Memory B cell (primary cell): Measurements from ENCODE around the gene ATXN1.
A peak's percentile ranks its signal among the peaks of the same experiment; 100 is the strongest.

Experiments used
- ATAC-seq: fragments of 150-1000 bp; cut with Tn5 transposase; 2 replicates; pipeline ENCODE4 v1.10.0; 2021; ENCODE audit warnings: low read depth, mild to moderate bottlenecking, moderate library complexity
- DNase-seq, 2 donors: peaks; one replicate each; pipeline ENCODE4 v3.0.0; 2022; ENCODE audit warnings: low spot score in 2 of 2
- H3K27ac Mint-ChIP-seq: one replicate; pipeline ENCODE4 v1.8.0; 2022; ENCODE audit warnings: mild to moderate bottlenecking, moderate library complexity, mixed read lengths
- H3K27me3 Mint-ChIP-seq: one replicate; pipeline ENCODE4 v1.8.0; 2022; ENCODE audit warnings: mixed read lengths
- H3K36me3 Mint-ChIP-seq: one replicate; pipeline ENCODE4 v1.8.0; 2022; ENCODE audit warnings: mild to moderate bottlenecking, mixed read lengths
- H3K4me1 Mint-ChIP-seq: one replicate; pipeline ENCODE4 v1.8.0; 2022; ENCODE audit warnings: mixed read lengths
- H3K4me3 Mint-ChIP-seq: one replicate; pipeline ENCODE4 v1.8.0; 2022; ENCODE audit warnings: mild to moderate bottlenecking, moderate library complexity, mixed read lengths
- H3K9me3 Mint-ChIP-seq: one replicate; pipeline ENCODE4 v1.8.0; 2022; ENCODE audit warnings: mixed read lengths

ATXN1 gene

GRCh38 chr6:16608444-16608843, 152.8 kb downstream of the ATXN1 start:
- Mint-ChIP-seq H3K27ac (no peak overlapping the region), H3K9me3 (no peaks in the 10 kb centered on the region), H3K4me3 (no peak overlapping the region), H3K4me1 (peaks cover 5% of the 10 kb centered on the region), H3K27me3 (no peaks in the 10 kb centered on the region), H3K36me3 (peaks cover 9% of the 10 kb centered on the region)
- ATAC-seq (no peak), DNase-seq (no peak)

- Mint-ChIP-seq H3K9me3 (no peaks in the 10 kb centered on the region), H3K27me3 (no peaks in the 10 kb centered on the region), H3K4me1 (peaks cover 15% of the 10 kb centered on the region), H3K27ac (no peak overlapping the region), H3K4me3 (no peak overlapping the region), H3K36me3 (peaks cover 9% of the 10 kb centered on the region)
- ATAC-seq, result no peak
- no peak for DNase-seq
Observed at GRCh38 chr6:16602035-16602434, 159.2 kb downstream of the ATXN1 start.

GRCh38 chr6:16600701-16601100, 160.6 kb downstream of the ATXN1 start:
- Mint-ChIP-seq H3K27me3 (no peaks in the 10 kb centered on the region), H3K4me1 (peaks cover 21% of the 10 kb centered on the region), H3K27ac (no peak overlapping the region), H3K4me3 (no peak overlapping the region), H3K36me3 (peaks cover 9% of the 10 kb centered on the region), H3K9me3 (no peaks in the 10 kb centered on the region)
- ATAC-seq, result no peak
- DNase-seq, result no peak

- ATAC-seq, result no peak
Observed at GRCh38 chr6:16600026-16600425, 161.2 kb downstream of the ATXN1 start.

GRCh38 chr6:16596616-16597331, 164.5 kb downstream of the ATXN1 start:
- H3K27ac Mint-ChIP-seq, result peak overlapping the region; percentile 39
- no peak overlapping the region for H3K4me3 Mint-ChIP-seq
- H3K36me3 Mint-ChIP-seq, result no peaks in the 10 kb centered on the region
- ATAC-seq (no peak), DNase-seq (no peak)
- H3K4me1 Mint-ChIP-seq, result peaks cover 26% of the 10 kb centered on the region
- no peaks in the 10 kb centered on the region for H3K27me3 Mint-ChIP-seq
- no peaks in the 10 kb centered on the region for H3K9me3 Mint-ChIP-seq

More at GRCh38 chr6:16600026-16600425, 161.2 kb downstream of the ATXN1 start:
- no peak for DNase-seq
- Mint-ChIP-seq H3K4me1 (peaks cover 24% of the 10 kb centered on the region), H3K9me3 (no peaks in the 10 kb centered on the region), H3K4me3 (no peak overlapping the region), H3K36me3 (peaks cover 9% of the 10 kb centered on the region), H3K27ac (no peak overlapping the region), H3K27me3 (no peaks in the 10 kb centered on the region)

- H3K27ac Mint-ChIP-seq, result peak overlapping the region; percentile 65
- ATAC-seq, result peak; percentile 33
- no peaks in the 10 kb centered on the region for H3K27me3 Mint-ChIP-seq
- no peaks in the 10 kb centered on the region for H3K36me3 Mint-ChIP-seq
- H3K9me3 Mint-ChIP-seq, result no peaks in the 10 kb centered on the region
- H3K4me3 Mint-ChIP-seq, result peak overlapping the region; percentile 30
- peaks cover 30% of the 10 kb centered on the region for H3K4me1 Mint-ChIP-seq
- no peak for DNase-seq
Observed at GRCh38 chr6:16595514-16596120, 165.6 kb downstream of the ATXN1 start.

- no peaks in the 10 kb centered on the region for H3K27me3 Mint-ChIP-seq
- peaks cover 30% of the 10 kb centered on the region for H3K4me1 Mint-ChIP-seq
- peak overlapping the region; percentile 65 for H3K27ac Mint-ChIP-seq
- no peaks in the 10 kb centered on the region for H3K9me3 Mint-ChIP-seq
- peak overlapping the region; percentile 30 for H3K4me3 Mint-ChIP-seq
- no peak for DNase-seq
- no peaks in the 10 kb centered on the region for H3K36me3 Mint-ChIP-seq
- peak; percentile 34 for ATAC-seq
Observed at GRCh38 chr6:16594849-16595248, 166.4 kb downstream of the ATXN1 start.

- H3K27me3 Mint-ChIP-seq, result no peaks in the 10 kb centered on the region
- no peak for ATAC-seq
- no peak for DNase-seq
- peak overlapping the region; percentile 68 for H3K4me3 Mint-ChIP-seq
- peaks cover 10% of the 10 kb centered on the region for H3K36me3 Mint-ChIP-seq
- H3K4me1 Mint-ChIP-seq, result peaks cover 36% of the 10 kb centered on the region
- peaks cover 2% of the 10 kb centered on the region for H3K9me3 Mint-ChIP-seq
- peak overlapping the region; percentile 84 for H3K27ac Mint-ChIP-seq
Observed at GRCh38 chr6:16592223-16592911, 168.9 kb downstream of the ATXN1 start.

GRCh38 chr6:16591396-16592222, 169.7 kb downstream of the ATXN1 start:
- peaks cover 2% of the 10 kb centered on the region for H3K9me3 Mint-ChIP-seq
- peak; percentile 71 for ATAC-seq
- H3K4me1 Mint-ChIP-seq, result peaks cover 32% of the 10 kb centered on the region
- H3K36me3 Mint-ChIP-seq, result peaks cover 10% of the 10 kb centered on the region
- H3K4me3 Mint-ChIP-seq, result peak overlapping the region; percentile 68
- H3K27me3 Mint-ChIP-seq, result no peaks in the 10 kb centered on the region
- H3K27ac Mint-ChIP-seq, result peak overlapping the region; percentile 84
- peak; percentile 25 for DNase-seq

- H3K36me3 Mint-ChIP-seq, result peaks cover 26% of the 10 kb centered on the region
- ATAC-seq (no peak), DNase-seq (no peak)
- peaks cover 7% of the 10 kb centered on the region for H3K9me3 Mint-ChIP-seq
- peaks cover 21% of the 10 kb centered on the region for H3K4me1 Mint-ChIP-seq
- peak overlapping the region; percentile 14 for H3K27ac Mint-ChIP-seq
- H3K4me3 Mint-ChIP-seq, result no peak overlapping the region
- H3K27me3 Mint-ChIP-seq, result no peaks in the 10 kb centered on the region
Observed at GRCh38 chr6:16585805-16586204, 175.5 kb downstream of the ATXN1 start.

- peaks cover 26% of the 10 kb centered on the region for H3K36me3 Mint-ChIP-seq
- H3K27me3 Mint-ChIP-seq, result no peaks in the 10 kb centered on the region
- DNase-seq, result no peak
- peaks cover 14% of the 10 kb centered on the region for H3K4me1 Mint-ChIP-seq
- peak; percentile 31 for ATAC-seq
- H3K27ac Mint-ChIP-seq, result peak overlapping the region; percentile 69
- H3K9me3 Mint-ChIP-seq, result peaks cover 7% of the 10 kb centered on the region
- peak overlapping the region; percentile 44 for H3K4me3 Mint-ChIP-seq
Observed at GRCh38 chr6:16583144-16583762, 178.0 kb downstream of the ATXN1 start.

GRCh38 chr6:16582446-16583143, 178.7 kb downstream of the ATXN1 start:
- Mint-ChIP-seq H3K27ac (peak overlapping the region; percentile 28), H3K9me3 (peaks cover 5% of the 10 kb centered on the region), H3K4me3 (peak overlapping the region; percentile 18), H3K27me3 (no peaks in the 10 kb centered on the region), H3K36me3 (peaks cover 24% of the 10 kb centered on the region), H3K4me1 (peaks cover 10% of the 10 kb centered on the region)
- ATAC-seq (no peak), DNase-seq (no peak)

- Mint-ChIP-seq H3K27ac (no peak overlapping the region), H3K4me1 (peaks cover 10% of the 10 kb centered on the region), H3K27me3 (no peaks in the 10 kb centered on the region), H3K36me3 (peaks cover 16% of the 10 kb centered on the region), H3K9me3 (no peaks in the 10 kb centered on the region), H3K4me3 (no peak overlapping the region)
- DNase-seq (no peak), ATAC-seq (no peak)
Observed at GRCh38 chr6:16578695-16579285, 182.5 kb downstream of the ATXN1 start.
